ENCODE results near the gene HEXIM1.

HEXIM1 gene

DNA sequence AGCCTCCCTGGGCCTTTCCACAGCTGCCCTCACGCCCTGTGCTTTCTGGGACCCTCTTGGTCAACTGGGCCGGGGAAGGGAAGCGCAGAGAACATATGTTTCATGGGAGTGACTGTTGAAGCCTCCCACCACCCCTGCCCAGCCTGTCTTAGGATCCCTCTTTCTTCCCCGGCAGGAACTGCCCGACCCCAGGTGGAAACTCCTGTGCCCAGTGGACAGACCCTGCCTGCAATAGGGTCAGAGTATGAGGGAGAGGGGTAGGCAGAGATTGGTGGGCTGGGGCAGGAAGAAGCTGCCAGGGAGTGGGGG lies 23.9 kb downstream of the HEXIM1 start:
- no peak for DNase-seq (ENCODE audit: low read depth)

DNA sequence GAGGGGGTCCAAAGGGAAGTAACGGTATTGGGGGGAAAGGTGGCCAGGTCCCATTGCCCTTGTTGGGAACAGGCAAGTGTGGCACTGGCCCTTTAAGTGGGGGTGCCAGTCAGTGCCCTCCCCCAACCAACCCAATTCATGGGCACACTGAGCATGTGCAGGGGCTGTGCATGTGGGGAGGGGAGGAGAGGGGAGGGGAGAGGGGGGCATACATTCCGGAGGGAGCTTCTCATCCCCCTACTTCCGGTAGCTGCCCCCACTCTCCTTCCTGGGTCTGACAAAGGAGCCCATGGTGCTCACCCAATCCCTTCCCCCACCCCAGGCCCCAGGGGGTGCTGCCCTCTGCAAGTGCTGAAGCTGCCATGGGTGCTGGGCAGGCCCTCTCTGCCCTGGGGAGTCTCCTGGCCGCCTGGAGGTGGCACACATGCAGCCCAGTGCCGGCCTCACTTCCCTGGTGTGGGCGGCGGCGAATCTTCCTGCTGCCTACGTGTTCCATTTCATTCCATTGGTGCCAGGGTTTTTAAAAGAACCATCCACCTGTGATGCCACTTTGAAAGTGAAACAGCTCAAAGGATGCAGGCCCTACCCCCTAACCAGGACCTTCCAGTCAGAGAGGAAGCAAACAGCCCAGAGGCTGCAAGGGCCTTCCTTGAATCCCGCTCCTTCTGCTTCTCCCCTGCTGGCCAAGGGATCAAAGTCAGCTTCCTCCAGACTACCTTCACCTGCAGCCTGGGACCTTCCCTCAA lies 24.4 kb downstream of the HEXIM1 start:
- peak; percentile 48 for DNase-seq (ENCODE audit: low read depth)

DNA sequence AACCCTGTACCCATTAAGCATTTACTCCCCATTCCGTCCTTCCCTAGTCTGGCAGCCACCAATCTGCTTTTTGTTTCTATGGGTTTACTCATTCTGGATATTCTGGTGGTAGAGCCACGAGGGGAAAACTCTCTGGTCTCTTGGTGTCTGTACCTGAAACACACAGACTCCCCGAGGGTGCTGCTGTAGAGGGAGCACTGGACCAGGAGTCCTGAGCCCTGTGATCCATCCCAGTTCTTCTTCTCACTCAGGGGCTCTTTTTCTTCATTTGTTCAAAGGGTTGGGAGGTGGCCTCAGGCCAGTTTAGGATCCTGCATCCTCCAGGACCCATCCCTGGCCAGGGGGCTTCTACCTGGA lies 27.5 kb downstream of the HEXIM1 start:
- no peak for DNase-seq (ENCODE audit: low read depth)

DNA sequence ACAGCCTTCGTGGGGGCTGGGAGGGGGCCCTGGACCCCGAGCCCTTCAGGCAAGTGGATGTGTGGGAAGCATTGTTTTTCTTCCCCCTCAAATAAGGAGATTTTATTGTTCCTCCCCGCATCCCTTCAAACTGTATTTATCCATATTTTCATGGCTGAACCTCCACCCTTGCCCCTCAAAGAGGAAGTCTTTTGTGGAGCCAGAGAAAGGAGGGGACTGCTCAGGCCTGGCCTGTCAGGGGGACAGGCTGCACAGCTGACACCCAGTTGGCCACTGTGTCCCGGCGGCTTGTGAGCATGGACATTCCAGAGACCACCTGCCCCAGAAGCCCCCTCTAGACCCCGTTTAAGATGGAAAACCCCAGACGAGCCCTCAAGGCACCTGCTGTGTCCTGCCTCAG lies 29.3 kb downstream of the HEXIM1 start:
- no peak for DNase-seq (ENCODE audit: low read depth)

DNA sequence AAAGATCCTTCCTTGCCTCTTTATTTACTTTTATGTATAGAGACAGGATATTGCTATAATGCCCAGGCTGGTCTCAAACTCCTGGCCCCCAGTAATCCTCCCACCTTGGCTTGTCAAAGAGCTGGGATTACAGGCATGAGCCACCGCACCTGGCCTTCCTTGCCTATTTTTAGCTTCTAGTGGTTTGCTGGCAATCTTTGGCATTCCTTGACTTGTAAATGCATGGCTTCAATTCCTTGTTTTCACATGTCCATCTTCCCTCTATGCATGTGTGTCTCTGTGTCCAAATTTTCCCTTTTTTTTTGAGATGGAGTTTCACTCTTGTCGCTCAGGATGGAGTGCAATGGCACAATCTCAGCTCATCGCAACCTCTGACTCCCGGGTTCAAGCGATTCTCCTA lies 35.9 kb downstream of the HEXIM1 start:
- DNase-seq (ENCODE audit: low read depth), result no peak

DNA sequence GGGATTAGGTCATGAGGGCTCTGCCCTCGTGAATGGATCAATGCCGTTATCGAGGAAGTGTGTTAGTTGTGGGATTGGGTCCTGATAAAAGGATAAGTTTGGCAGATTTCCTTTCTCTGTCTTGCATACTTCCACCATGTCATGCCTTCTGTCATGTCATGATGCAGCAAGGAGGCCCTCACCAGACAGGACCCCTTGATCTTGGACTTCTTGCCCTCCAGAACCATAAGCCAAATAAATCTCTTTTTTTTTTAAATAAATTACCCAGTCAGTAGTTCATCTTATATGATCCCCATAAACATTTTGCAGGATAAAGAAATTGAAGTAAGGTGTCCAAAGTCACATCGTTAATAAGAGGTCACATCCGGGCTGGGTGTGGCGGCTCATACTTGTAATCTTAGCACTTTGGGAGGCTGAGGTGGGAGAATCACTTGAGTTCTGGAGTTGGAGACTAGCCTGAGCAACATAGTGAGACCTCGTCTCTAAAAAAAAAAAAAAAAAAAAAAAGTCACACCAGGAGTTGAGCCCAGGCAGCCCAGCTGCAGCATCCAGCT lies 38.6 kb downstream of the HEXIM1 start:
- no peak for DNase-seq (ENCODE audit: low read depth)

DNA sequence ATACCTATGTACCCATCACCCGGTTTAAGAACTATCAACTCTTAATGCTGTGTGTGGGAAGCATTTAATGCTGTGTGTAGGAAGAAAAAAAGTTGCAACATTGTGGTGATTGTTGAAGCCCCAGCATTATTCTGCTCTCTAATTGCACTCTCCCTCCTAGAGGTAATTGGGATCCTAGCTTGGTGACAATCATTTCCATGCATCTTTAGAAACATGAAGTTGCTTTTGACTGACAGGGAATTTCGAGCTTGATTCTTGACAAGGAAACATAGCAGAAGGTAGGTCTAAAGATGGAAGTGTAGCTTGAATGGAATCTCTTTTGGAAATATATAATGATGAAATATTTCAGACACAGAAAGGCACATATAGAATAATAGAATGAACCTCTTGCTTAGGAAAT lies 40.7 kb downstream of the HEXIM1 start:
- DNase-seq (ENCODE audit: low read depth), result no peak

DNA sequence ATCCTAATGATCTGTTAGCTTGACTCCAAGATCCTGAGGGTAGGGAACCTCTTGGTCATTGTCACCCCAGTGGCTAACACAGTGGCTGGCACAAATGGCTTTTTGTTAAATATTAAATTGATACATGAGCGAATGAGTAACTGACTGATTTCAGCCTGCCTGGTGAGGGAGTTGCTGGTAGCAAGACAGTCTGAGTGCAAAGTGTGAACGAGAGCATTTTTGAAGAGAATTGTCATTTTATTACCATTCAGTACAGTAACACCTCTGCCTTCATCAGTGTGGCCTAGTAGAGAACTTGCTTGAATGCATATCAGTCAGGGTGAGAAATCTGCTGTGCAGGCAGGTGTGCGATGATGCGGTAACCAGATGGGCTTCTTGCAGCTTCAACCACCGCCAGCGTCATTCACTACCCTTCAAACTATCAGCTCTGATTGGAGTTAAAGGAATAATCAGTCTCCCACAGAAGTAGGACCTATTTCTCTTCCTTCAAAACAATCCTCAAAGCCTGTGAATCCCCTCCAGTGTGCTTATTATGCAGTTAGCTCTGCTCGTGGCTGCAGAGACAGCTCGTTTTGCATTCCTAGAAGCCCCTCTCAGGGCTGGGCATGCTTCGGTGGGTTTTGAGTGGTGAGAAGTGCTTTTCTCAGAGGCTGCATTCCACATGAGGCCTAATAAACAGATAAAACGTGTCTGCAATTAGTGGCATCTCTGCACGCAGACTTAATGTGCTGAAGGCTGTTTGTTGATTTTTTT lies 42.4 kb downstream of the HEXIM1 start:
- no peak for DNase-seq (ENCODE audit: low read depth)

DNA sequence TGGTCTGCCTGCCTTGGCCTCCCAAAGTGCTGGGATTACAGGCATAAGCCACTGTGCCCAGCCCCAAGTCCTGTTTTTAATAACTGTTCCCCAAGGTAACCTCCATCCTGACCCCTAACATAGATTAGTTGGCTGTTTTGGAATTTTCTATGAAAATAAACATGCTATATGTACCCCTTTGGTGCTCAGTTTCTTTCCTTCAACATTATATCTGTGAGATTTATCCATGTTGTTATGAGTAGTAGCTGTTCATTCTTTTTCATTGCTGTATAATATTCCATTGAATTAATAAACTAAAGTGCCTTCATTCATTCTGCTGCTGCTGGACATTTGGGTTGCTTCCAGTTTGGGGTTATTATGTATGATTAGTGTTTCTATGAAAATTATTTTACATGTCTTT lies 47.1 kb downstream of the HEXIM1 start:
- DNase-seq (ENCODE audit: low read depth), result no peak

DNA sequence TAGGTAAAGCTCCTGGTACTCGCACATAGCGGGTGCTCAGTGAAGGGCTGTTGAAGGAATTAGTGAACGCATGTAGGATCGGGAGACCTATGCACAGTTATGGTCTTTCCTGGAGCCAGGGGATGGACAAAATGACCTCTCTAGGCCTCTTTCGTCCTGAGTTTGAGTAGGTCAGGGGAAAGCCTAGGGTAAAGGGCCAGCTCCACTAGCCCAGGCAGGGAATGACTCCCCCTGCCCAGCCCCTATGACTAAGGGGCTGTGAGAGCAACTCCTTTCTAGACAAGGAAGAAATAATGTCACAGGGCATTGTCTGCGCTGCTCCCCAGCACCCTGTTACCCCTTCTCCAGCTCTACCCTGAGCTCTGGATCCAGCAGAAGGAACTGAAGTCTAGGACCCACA lies 48.8 kb downstream of the HEXIM1 start:
- no peak for DNase-seq (ENCODE audit: low read depth)

DNA sequence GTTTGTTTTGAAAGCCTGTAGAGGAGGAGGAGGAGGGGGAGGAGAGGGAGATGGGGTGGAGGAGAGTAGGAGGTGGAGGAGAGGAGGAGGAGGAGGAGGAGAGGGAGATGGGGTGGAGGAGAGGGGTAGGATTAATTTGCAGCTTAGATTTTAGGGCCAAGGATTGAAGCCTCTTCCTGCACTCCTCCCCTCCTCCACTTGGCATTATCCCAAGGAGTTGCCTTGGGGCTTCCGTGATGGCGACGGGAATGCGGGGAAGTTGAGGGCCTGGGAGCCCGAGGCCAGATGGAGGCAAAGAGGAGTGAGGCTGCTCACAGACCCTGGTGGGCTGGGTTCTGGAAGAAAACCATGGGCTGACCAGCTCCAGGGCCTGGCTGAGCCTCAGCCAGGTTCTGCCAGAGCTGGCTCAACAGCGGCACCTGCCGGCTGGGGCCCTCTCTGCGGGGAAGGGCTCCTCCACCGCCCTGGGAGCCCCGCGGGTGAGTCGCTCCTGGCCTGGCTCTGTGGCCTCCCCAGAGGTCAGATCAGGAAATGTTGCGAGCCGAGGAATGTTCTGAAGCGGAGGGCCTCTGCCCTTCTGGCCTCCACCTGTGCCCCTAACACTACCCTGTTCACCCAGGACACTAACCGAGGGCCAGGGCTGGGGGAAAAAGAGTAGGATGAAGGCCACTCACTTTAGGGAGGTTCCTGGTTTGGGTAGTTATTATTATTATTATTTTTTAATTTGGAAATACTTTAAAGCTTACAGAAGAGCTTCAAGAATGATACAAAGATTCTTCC lies 49.5 kb downstream of the HEXIM1 start:
- DNase-seq (ENCODE audit: low read depth), result peak; percentile 91

DNA sequence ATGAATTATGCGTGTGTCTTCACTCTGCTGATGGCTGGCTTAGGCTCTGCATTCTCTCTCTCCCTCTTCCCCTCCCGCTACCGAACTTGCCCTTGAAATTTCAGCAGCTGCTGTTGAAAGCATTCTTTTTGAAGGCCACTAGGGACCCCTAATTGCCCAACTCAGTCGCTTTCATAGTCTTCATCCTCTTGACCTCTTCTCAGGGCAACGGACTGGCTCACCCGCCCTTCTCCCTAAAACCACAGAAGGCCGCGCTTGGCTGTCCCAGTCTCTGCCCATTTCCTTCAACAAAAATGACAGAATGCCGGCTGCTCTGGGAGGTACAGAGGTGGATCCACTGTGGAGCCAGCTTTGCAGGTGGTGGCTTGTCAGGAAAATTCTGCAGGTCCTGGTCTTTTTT lies 52.4 kb downstream of the HEXIM1 start:
- no peak for DNase-seq (ENCODE audit: low read depth)

DNA sequence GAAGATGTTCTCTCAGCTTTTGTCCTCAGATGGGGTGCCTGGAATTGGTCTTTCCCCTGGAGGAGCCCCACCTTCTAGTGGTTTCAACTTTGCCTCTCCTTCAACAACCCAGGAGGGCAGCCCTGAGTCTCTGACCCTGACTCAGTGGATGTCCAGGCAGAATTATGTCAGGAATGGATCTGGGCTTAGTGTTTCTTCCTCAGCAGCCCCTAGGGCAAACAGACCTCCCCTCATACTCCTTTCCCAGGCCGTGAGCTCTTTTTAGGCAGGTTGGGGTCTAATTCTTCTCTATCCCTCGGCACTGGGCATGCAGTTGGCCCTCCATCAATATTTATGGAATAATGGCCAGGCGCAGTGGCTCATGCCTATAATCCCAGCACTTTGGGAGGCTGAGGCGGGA lies 53.2 kb downstream of the HEXIM1 start:
- no peak for DNase-seq (ENCODE audit: low read depth)
